Natural killer cell treated with Interleukin-12 subunit alpha and Interleukin-12 subunit beta and Interleukin-15 and Interleukin-18, amount 100 ng/mL, for 72 hours (primary cell): Measurements from ENCODE around the gene CD52. TPM values are rescaled to one million over a fixed set of nuclear protein-coding genes. Genes with fewer than 3 reads are reported as not detected.
A peak's percentile ranks its signal among the peaks of the same experiment; 100 is the strongest.
"Not testable (repeated sequence)": the region's sequence is repeated elsewhere in the genome, so short reads cannot be mapped to it uniquely, and the experiment has no call there.

ENCODE experiments used
- ATAC-seq, 2 donors: fragments of 150-1000 bp; cut with Tn5 transposase in 1 of 2; sonication (Bioruptor Pico), chemical (Tn5 transposase) in 1 of 2; 2 replicates each; pipeline ENCODE4 v1.10.0; 2021
- DNase-seq: peaks from one replicate; pipeline ENCODE4 v3.0.0; 2022; ENCODE audit warnings: low spot score
- H3K27ac Mint-ChIP-seq, 2 donors: 1 replicate in 1 of 2; 2 replicates in 1 of 2; pipeline ENCODE4 v1.8.0; 2022; ENCODE audit warnings: mixed read lengths in 2 of 2, mild to moderate bottlenecking in 1 of 2, moderate library complexity in 1 of 2
- H3K27me3 Mint-ChIP-seq, 2 donors: 1 replicate in 1 of 2; 2 replicates in 1 of 2; pipeline ENCODE4 v1.8.0; 2022; ENCODE audit warnings: mixed read lengths in 2 of 2
- H3K36me3 Mint-ChIP-seq: one replicate; pipeline ENCODE4 v1.8.0; 2022; ENCODE audit warnings: mixed read lengths
- H3K4me1 Mint-ChIP-seq, 2 donors: 1 replicate in 1 of 2; 2 replicates in 1 of 2; pipeline ENCODE4 v1.8.0; 2022; ENCODE audit warnings: low read depth in 2 of 2, mixed read lengths in 2 of 2, mild to moderate bottlenecking in 1 of 2
- H3K4me3 Mint-ChIP-seq: one replicate; pipeline ENCODE4 v1.8.0; 2022; ENCODE audit warnings: mixed read lengths
- H3K9me3 Mint-ChIP-seq: 2 replicates; pipeline ENCODE4 v1.8.0; 2022; ENCODE audit warnings: mixed read lengths
- total RNA-seq, 2 donors: library from RNA; stranded (reverse); gene quantifications; one replicate each; pipeline ENCODE4 v1.2.3, GENCODE V29; 2022

The CD52 gene
- total RNA-seq, 2 donors from 2014 or later, result 8.1 to 17.2 TPM

GRCh38 chr1:26288311-26288941, 29.3 kb upstream of the CD52 start:
- peak overlapping the region; percentile 78 for H3K4me3 Mint-ChIP-seq
- peaks cover 60 to 67% of the 10 kb centered on the region in 2 donors for H3K4me1 Mint-ChIP-seq
- H3K27ac Mint-ChIP-seq, result peak overlapping the region; percentile 89 to 97
- no peaks in the 10 kb centered on the region for H3K36me3 Mint-ChIP-seq
- DNase-seq (no peak), ATAC-seq (peak in 1 of 2 donors; percentile 27)
- no peaks in the 10 kb centered on the region for H3K27me3 Mint-ChIP-seq
- no peaks in the 10 kb centered on the region for H3K9me3 Mint-ChIP-seq

- H3K9me3 Mint-ChIP-seq, result no peaks in the 10 kb centered on the region
- no peaks in the 10 kb centered on the region for H3K36me3 Mint-ChIP-seq
Measured at GRCh38 chr1:26289158-26290059, 28.3 kb upstream of the CD52 start.

GRCh38 chr1:26290122-26290881, 27.5 kb upstream of the CD52 start:
- Mint-ChIP-seq H3K9me3 (no peaks in the 10 kb centered on the region), H3K4me3 (peak overlapping the region; percentile 78), H3K27ac (peak overlapping the region; percentile 89 to 97), H3K36me3 (no peaks in the 10 kb centered on the region), H3K4me1 (peaks cover 45 to 51% of the 10 kb centered on the region in 2 donors), H3K27me3 (no peaks in the 10 kb centered on the region)
- DNase-seq (no peak), ATAC-seq (peak; percentile 46 to 56)

More at GRCh38 chr1:26289158-26290059, 28.3 kb upstream of the CD52 start:
- peak overlapping the region; percentile 78 for H3K4me3 Mint-ChIP-seq
- DNase-seq, result no peak
- peaks cover 53 to 60% of the 10 kb centered on the region in 2 donors for H3K4me1 Mint-ChIP-seq
- ATAC-seq, result peak; percentile 42 to 67
- H3K27ac Mint-ChIP-seq, result peak overlapping the region; percentile 89 to 97
- no peaks in the 10 kb centered on the region for H3K27me3 Mint-ChIP-seq

GRCh38 chr1:26290882-26291261, 26.9 kb upstream of the CD52 start:
- DNase-seq (no peak), ATAC-seq (no peak)
- Mint-ChIP-seq H3K27ac (peak overlapping the region; percentile 89 to 97), H3K9me3 (no peaks in the 10 kb centered on the region), H3K36me3 (no peaks in the 10 kb centered on the region), H3K4me1 (peaks cover 43 to 53% of the 10 kb centered on the region in 2 donors), H3K27me3 (no peaks in the 10 kb centered on the region), H3K4me3 (no peak overlapping the region)

- no peaks in the 10 kb centered on the region for H3K36me3 Mint-ChIP-seq
- no peaks in the 10 kb centered on the region for H3K27me3 Mint-ChIP-seq
- no peak for DNase-seq
- ATAC-seq, result no peak
- H3K9me3 Mint-ChIP-seq, result no peaks in the 10 kb centered on the region
- peak overlapping the region; percentile 21 to 97 for H3K27ac Mint-ChIP-seq
- peaks cover 37 to 48% of the 10 kb centered on the region in 2 donors for H3K4me1 Mint-ChIP-seq
- H3K4me3 Mint-ChIP-seq, result no peak overlapping the region
Measured at GRCh38 chr1:26291433-26291832, 26.3 kb upstream of the CD52 start.

GRCh38 chr1:26291939-26292338, 25.8 kb upstream of the CD52 start:
- H3K36me3 Mint-ChIP-seq, result no peaks in the 10 kb centered on the region
- peaks cover 35 to 46% of the 10 kb centered on the region in 2 donors for H3K4me1 Mint-ChIP-seq
- H3K27ac Mint-ChIP-seq, result peak overlapping the region; percentile 21 to 75
- DNase-seq (no peak), ATAC-seq (no peak)
- no peaks in the 10 kb centered on the region for H3K27me3 Mint-ChIP-seq
- H3K4me3 Mint-ChIP-seq, result no peak overlapping the region
- H3K9me3 Mint-ChIP-seq, result no peaks in the 10 kb centered on the region

GRCh38 chr1:26292735-26293134, 25.0 kb upstream of the CD52 start:
- ATAC-seq, H3K27me3 Mint-ChIP-seq, H3K9me3 Mint-ChIP-seq, H3K4me3 Mint-ChIP-seq, DNase-seq, H3K36me3 Mint-ChIP-seq, H3K27ac Mint-ChIP-seq: not testable (repeated sequence)
- peaks cover 27 to 38% of the 10 kb centered on the region in 2 donors for H3K4me1 Mint-ChIP-seq

GRCh38 chr1:26293911-26294463, 23.8 kb upstream of the CD52 start:
- Mint-ChIP-seq H3K4me3 (no peak overlapping the region), H3K9me3 (no peaks in the 10 kb centered on the region), H3K36me3 (no peaks in the 10 kb centered on the region), H3K27ac (no peak overlapping the region), H3K4me1 (peaks cover 14 to 27% of the 10 kb centered on the region in 2 donors), H3K27me3 (no peaks in the 10 kb centered on the region)
- DNase-seq (no peak), ATAC-seq (no peak)

- Mint-ChIP-seq H3K4me3 (no peak overlapping the region), H3K27me3 (no peaks in the 10 kb centered on the region), H3K36me3 (no peaks in the 10 kb centered on the region), H3K4me1 (peaks cover 0 to 12% of the 10 kb centered on the region in 2 donors), H3K9me3 (no peaks in the 10 kb centered on the region), H3K27ac (no peak overlapping the region)
- ATAC-seq, result no peak
- DNase-seq, result no peak
Measured at GRCh38 chr1:26295194-26296138, 22.3 kb upstream of the CD52 start.

- Mint-ChIP-seq H3K4me1 (peaks cover 0 to 9% of the 10 kb centered on the region in 2 donors), H3K9me3 (no peaks in the 10 kb centered on the region), H3K4me3 (no peak overlapping the region), H3K27me3 (no peaks in the 10 kb centered on the region), H3K27ac (no peak overlapping the region), H3K36me3 (no peaks in the 10 kb centered on the region)
- no peak for ATAC-seq
- DNase-seq, result no peak
Measured at GRCh38 chr1:26296340-26297056, 21.3 kb upstream of the CD52 start.

GRCh38 chr1:26297057-26297790, 20.5 kb upstream of the CD52 start:
- ATAC-seq (peak in 1 of 2 donors; percentile 21), DNase-seq (no peak)
- Mint-ChIP-seq H3K9me3 (no peaks in the 10 kb centered on the region), H3K4me1 (peaks cover 0 to 3% of the 10 kb centered on the region in 2 donors), H3K36me3 (no peaks in the 10 kb centered on the region), H3K4me3 (no peak overlapping the region), H3K27me3 (no peaks in the 10 kb centered on the region), H3K27ac (no peak overlapping the region)

GRCh38 chr1:26297791-26298124, 20.0 kb upstream of the CD52 start:
- peaks cover 0 to 3% of the 10 kb centered on the region in 2 donors for H3K4me1 Mint-ChIP-seq
- no peak overlapping the region for H3K27ac Mint-ChIP-seq
- no peaks in the 10 kb centered on the region for H3K9me3 Mint-ChIP-seq
- H3K4me3 Mint-ChIP-seq, result no peak overlapping the region
- H3K27me3 Mint-ChIP-seq, result no peaks in the 10 kb centered on the region
- H3K36me3 Mint-ChIP-seq, result no peaks in the 10 kb centered on the region
- no peak for DNase-seq
- ATAC-seq, result peak in 1 of 2 donors; percentile 24
